Heart right ventricle (tissue), 16 donors: ENCODE data around the gene SCN5A. TPM values are rescaled to one million over a fixed set of nuclear protein-coding genes. Genes with fewer than 3 reads are reported as not detected.
A peak's percentile ranks its signal among the peaks of the same experiment; 100 is the strongest.

Experiments
- ATAC-seq, 8 donors: fragments of 200-7000 bp; cut with Tn5 transposase; one replicate each; pipeline ENCODE4 v1.9.1; 2020; ENCODE audit warnings: mild to moderate bottlenecking in 8 of 8, moderate library complexity in 8 of 8, moderate number of reproducible peaks in 1 of 8
- DNase-seq, 2 donors: peaks; one replicate each; pipeline ENCODE4 v3.0.0-alpha.2; 2020
- H3K27ac ChIP-seq, 10 donors: fragments of 200-600 bp; sonication (generic) in 2 of 10; one replicate each; pipeline versions ENCODE4 v1.5.0 to v1.8.0; 2020 to 2022; ENCODE audit warnings: mild to moderate bottlenecking in 3 of 10
- H3K27me3 ChIP-seq, 7 donors: fragments of 200-600 bp; one replicate each; pipeline ENCODE4 v1.8.0; 2021 to 2022; ENCODE audit warnings: mild to moderate bottlenecking in 2 of 7
- H3K36me3 ChIP-seq, 9 donors: fragments of 200-600 bp; sonication (generic) in 1 of 9; one replicate each; pipeline versions ENCODE4 v1.5.0 to v1.8.0; 2020 to 2022; ENCODE audit warnings: mild to moderate bottlenecking in 2 of 9
- H3K4me1 ChIP-seq, 9 donors: fragments of 200-600 bp; sonication (generic) in 1 of 9; one replicate each; pipeline versions ENCODE4 v1.5.0 to v1.8.0; 2020 to 2022; ENCODE audit warnings: mild to moderate bottlenecking in 4 of 9
- H3K4me3 ChIP-seq, 10 donors: fragments of 200-600 bp; sonication (generic) in 2 of 10; one replicate each; pipeline versions ENCODE4 v1.5.0 to v1.8.0; 2020 to 2022; ENCODE audit warnings: mild to moderate bottlenecking in 7 of 10, moderate library complexity in 2 of 10
- H3K9me3 ChIP-seq, 11 donors: fragments of 200-600 bp in 10 of 11; sonication (generic) in 2 of 11; one replicate each; pipeline versions ENCODE4 v1.5.0 to v1.8.0; 2013 to 2022; ENCODE audit warnings: mild to moderate bottlenecking in 2 of 11, control low read depth in 1 of 11, moderate library complexity in 1 of 11
- CTCF ChIP-seq, 9 donors: fragments of 200-600 bp; sonication (generic) in 2 of 9; IDR thresholded peaks; one replicate each; pipeline versions ENCODE4 v1.5.0 to v1.8.0; 2021 to 2022; ENCODE audit warnings: antibody characterized with exemption in 9 of 9, mild to moderate bottlenecking in 5 of 9, moderate library complexity in 1 of 9
- WGBS, 2 donors: extraction: QIAGEN DNeasy Blood & Tissue Kit; methylation state at CpG; one replicate each; pipeline ENCODE4 v1.1.7; 2013; ENCODE audit warnings: inconsistent platforms in 1 of 2; 5-methylcytosine and 5-hydroxymethylcytosine counted together
- intact Hi-C, 10 donors: fragments of 100-400 bp; cut with DNase I; formaldehyde crosslinking; loops; one replicate each; pipeline versions ENCODE4 v1.11.1 to v1.14.2; 2022
- polyA plus RNA-seq, 2 donors: library from polyadenylated mRNA; stranded (reverse); fragments of 200-250 nt; gene quantifications; one replicate each; pipeline ENCODE4 v1.2.3, GENCODE V29; 2013
- total RNA-seq, 10 donors: library from RNA; stranded (reverse); fragmentation: NEBNext Ultra II Directional in 3 of 10; extraction: Animal tissue kit (Norgen Biotek cat#: 25700) in 3 of 10; gene quantifications; one replicate each; pipeline versions ENCODE4 v1.2.1 to v1.2.4, GENCODE V29; 2021 to 2023
- donor health status: Arrhythmogenic right ventricular cardiomyopathy.
- donor health status: ischemic (EF 13 %, LVEDD 7.1; RV severe dilation, severe dysfunction).
- donor health status: healthy with polysubstance abuse.
- donor health status: DM: no; HTN: yes; CAD: no.
- donor health status: DM: no; HTN: no; CAD: no.
- donor health status: ischemic (EF 25% LVEDD 6.9; RV normal size, moderate dysfunction).
- donor health status: ischemic (EF 25% LVEDD 5.7; RV mildly dilated, moderate dysfunction).
- donor health status: healthy.
- donor health status: DM: yes; HTN: yes; CAD: no.
- donor health status: Ischemic cardiomyopathy.
- donor health status: ischemic (EF 35%, LVEDD 5.7; RV mildly dilated, moderate dysfunction).
- donor health status: nonischemic (EF 11% LVEDD 7.7; RV severe dilation, severe dysfunction).
- donor health status: DM: yes; HTN: yes; CAD: no.
- donor health status: PGD.
- donor health status: ischemic (EF 29% LVEDD 5.4; RV normal size, mild dysfunction).
- donor health status: nonischemic (EF 23%, LVEDD 6.1; RV moderate dilation, normal function).

The SCN5A gene
- total and polyA plus RNA-seq, 12 donors: 29.9 to 254 (median 177) TPM

GRCh38 chr3:38582941-38583645 is 66.4 kb downstream of the SCN5A start:
- 36 to 38% methylated on average over 8 of the region's 8 CpGs for WGBS, 2 donors
- Histone ChIP-seq H3K36me3 (peaks cover 0 to 28% (median 0%) of the 10 kb centered on the region in 9 donors), H3K9me3 (no peaks in the 10 kb centered on the region), H3K27me3 (no peaks in the 10 kb centered on the region), H3K4me1 (peaks cover 16 to 70% (median 48%) of the 10 kb centered on the region in 9 donors), H3K27ac (peak overlapping the region in 7 of 10 donors; percentile 46 to 98 (median 87)), H3K4me3 (no peak overlapping the region)
- intact Hi-C loops: loop anchor here in 2 of 10 donors (5.0 kb wide), 3 partner anchors 41 to 64 kb away; partner anchors contain the start of gene SCN5A (in 1 of the 2)
- TF ChIP-seq CTCF (IDR thresholded peaks at IDR 0.05): no peak
- DNase-seq (no peak), ATAC-seq (no peak)

GRCh38 chr3:38582316-38582715 is 67.2 kb downstream of the SCN5A start:
- ATAC-seq (no peak), DNase-seq (no peak)
- H3K27me3 ChIP-seq: no peaks in the 10 kb centered on the region
- H3K4me3 ChIP-seq: no peak overlapping the region
- peaks cover 16 to 70% (median 51%) of the 10 kb centered on the region in 9 donors for H3K4me1 ChIP-seq
- TF ChIP-seq CTCF (IDR thresholded peaks at IDR 0.05): no peak
- intact Hi-C loops: loop anchor here in 2 of 10 donors (5.0 kb wide), 3 partner anchors 40 to 65 kb away; partner anchors contain the start of gene SCN5A (in 1 of the 2)
- H3K27ac ChIP-seq: peak overlapping the region in 7 of 10 donors; percentile 46 to 98 (median 87)
- no peaks in the 10 kb centered on the region for H3K9me3 ChIP-seq
- 75 to 79% methylated on average over 6 of the region's 6 CpGs for WGBS, 2 donors
- H3K36me3 ChIP-seq: peaks cover 0 to 29% (median 0%) of the 10 kb centered on the region in 9 donors

- peaks cover 0 to 28% (median 0%) of the 10 kb centered on the region in 9 donors for H3K36me3 ChIP-seq
- peak overlapping the region in 7 of 10 donors; percentile 48 to 98 (median 87) for H3K27ac ChIP-seq
- intact Hi-C loops: loop anchor here in 3 of 10 donors (2.0 to 5.0 kb wide), 5 partner anchors 39 to 66 kb away; partner anchors contain the start of gene SCN5A (in 1 of the 3)
- 86 to 88% methylated on average over 2 of the region's 2 CpGs for WGBS, 2 donors
- no peak for TF ChIP-seq CTCF (IDR thresholded peaks at IDR 0.05)
- no peaks in the 10 kb centered on the region for H3K27me3 ChIP-seq
- no peak overlapping the region for H3K4me3 ChIP-seq
- DNase-seq (no peak), ATAC-seq (no peak)
- H3K4me1 ChIP-seq: peaks cover 16 to 76% (median 55%) of the 10 kb centered on the region in 9 donors
- no peaks in the 10 kb centered on the region for H3K9me3 ChIP-seq
Measured at GRCh38 chr3:38581774-38582173, 67.7 kb downstream of the SCN5A start.

GRCh38 chr3:38580450-38581382 is 68.8 kb downstream of the SCN5A start:
- H3K4me1 ChIP-seq: peaks cover 16 to 82% (median 56%) of the 10 kb centered on the region in 9 donors
- no peak overlapping the region for H3K4me3 ChIP-seq
- 45 to 56% methylated on average over 21 of the region's 21 CpGs for WGBS, 2 donors
- DNase-seq: peak in 1 of 2 donors; percentile 46
- peak in 6 of 8 donors; percentile 0 to 32 (median 6) for ATAC-seq
- no peak for TF ChIP-seq CTCF (IDR thresholded peaks at IDR 0.05)
- peaks cover 0 to 27% (median 0%) of the 10 kb centered on the region in 9 donors for H3K36me3 ChIP-seq
- intact Hi-C loops: loop anchor here in 3 of 10 donors (2.0 to 5.0 kb wide), 5 partner anchors 38 to 67 kb away; partner anchors contain the start of gene SCN5A (in 1 of the 3)
- no peaks in the 10 kb centered on the region for H3K27me3 ChIP-seq
- H3K27ac ChIP-seq: peak overlapping the region; percentile 50 to 98 (median 85)
- H3K9me3 ChIP-seq: no peaks in the 10 kb centered on the region
